Right ventricle myocardium superior (tissue), 1 donor: Measurements from ENCODE around the gene EIF3I. TPM values are rescaled to one million over a fixed set of nuclear protein-coding genes. Genes with fewer than 3 reads are reported as not detected.

Experiments used
- total RNA-seq: library from RNA; stranded (reverse); fragmentation: NEBNext Ultra II Directional; extraction: Animal tissue kit (Norgen Biotek cat#: 25700); gene quantifications from one replicate; pipeline ENCODE4 v1.2.1, GENCODE V29; 2021
- donor health status: DM: no; HTN: yes; CAD: no; lungs with severe emphysema.

EIF3I gene
- total RNA-seq, 1 donor from 2014 or later = 97.2 TPM

Other genes starting within 250 kb of the EIF3I start
- gene KHDRBS1, start 208.5 kb upstream of the EIF3I start, total RNA-seq = 51.0 TPM
- gene TMEM39B, start 149.5 kb upstream of the EIF3I start, total RNA-seq = 6.1 TPM
- 69.4 TPM for gene KPNA6, start 114.4 kb upstream of the EIF3I start, total RNA-seq
- 15.5 TPM for gene TXLNA, start 42.7 kb upstream of the EIF3I start, total RNA-seq
- 25.0 TPM for gene CCDC28B, start 21.8 kb upstream of the EIF3I start, total RNA-seq
- gene IQCC, start 16.7 kb upstream of the EIF3I start, total RNA-seq = 0.97 TPM
- not detected for gene DCDC2B, start 13.3 kb upstream of the EIF3I start, total RNA-seq
- gene TMEM234, start 54 bp upstream of the EIF3I start, total RNA-seq = 7.5 TPM
- 8.1 TPM for gene FAM167B, start 24.8 kb downstream of the EIF3I start, total RNA-seq
- 0.51 TPM for gene LCK, start 28.9 kb downstream of the EIF3I start, total RNA-seq
- 41.0 TPM for gene HDAC1, start 69.7 kb downstream of the EIF3I start, total RNA-seq
- 16.1 TPM for gene MARCKSL1, start 113.8 kb downstream of the EIF3I start, total RNA-seq
- 1.7 TPM for gene FAM229A, start 140.1 kb downstream of the EIF3I start, total RNA-seq
- 1.0 TPM for gene TSSK3, start 140.1 kb downstream of the EIF3I start, total RNA-seq
- 43.7 TPM for gene BSDC1, start 172.0 kb downstream of the EIF3I start, total RNA-seq
- not detected for gene ZBTB8B, start 242.7 kb downstream of the EIF3I start, total RNA-seq